Pancreas (tissue), 10 donors: ENCODE results near the gene PODNL1. TPM values are rescaled to one million over a fixed set of nuclear protein-coding genes. Genes with fewer than 3 reads are reported as not detected.

ENCODE experiments used
- ATAC-seq, 4 donors: fragments of 200-7000 bp; cut with Tn5 transposase; one replicate each; pipeline versions ENCODE4 v1.8.0 to v1.9.1; 2020; ENCODE audit warnings: mild to moderate bottlenecking in 4 of 4, moderate library complexity in 4 of 4
- DNase-seq, 6 donors: peaks; one replicate each; pipeline ENCODE4 v3.0.0-alpha.2; 2020
- FAIRE-seq: peaks from 2 replicates; lab custom pipeline; 2012; peaks lifted over from hg19 to GRCh38; lab: Jason Lieb, UNC
- H3K27ac ChIP-seq, 4 donors: fragments of 200-600 bp; sonication (generic); 1 replicate in 3 of 4; 2 replicates in 1 of 4; pipeline versions ENCODE4 v1.5.0 to v1.8.0; 2020
- H3K27me3 ChIP-seq, 4 donors: fragments of 200-600 bp; one replicate each; pipeline ENCODE4 v1.8.0; 2021
- H3K36me3 ChIP-seq, 3 donors: fragments of 200-600 bp; sonication (generic) in 1 of 3; one replicate each; pipeline versions ENCODE4 v1.5.0 to v1.8.0; 2020 to 2021
- H3K4me1 ChIP-seq, 3 donors: fragments of 200-600 bp; one replicate each; pipeline ENCODE4 v1.8.0; 2021
- H3K4me3 ChIP-seq, 4 donors: fragments of 200-600 bp; sonication (generic) in 2 of 4; one replicate each; pipeline versions ENCODE4 v1.5.0 to v1.8.0; 2020 to 2021
- H3K9me3 ChIP-seq, 4 donors: fragments of 200-600 bp; one replicate each; pipeline ENCODE4 v1.8.0; 2021
- CTCF ChIP-seq, 4 donors: fragments of 200-600 bp; sonication (generic) in 3 of 4; IDR thresholded peaks; one replicate each; pipeline versions ENCODE4 v1.5.0 to v1.8.0; 2021; ENCODE audit warnings: antibody characterized with exemption in 4 of 4
- WGBS, 2 donors: extraction: QIAGEN DNeasy Blood & Tissue Kit; methylation state at CpG; one replicate each; pipeline ENCODE4 v1.1.7; 2013; 5-methylcytosine and 5-hydroxymethylcytosine counted together
- intact Hi-C, 3 donors: fragments of 100-400 bp; cut with DNase I; formaldehyde crosslinking; loops; one replicate each; pipeline versions ENCODE4 v1.11.1 to v1.14.2; 2022
- polyA plus RNA-seq, 2 donors: library from polyadenylated mRNA; stranded (reverse); fragments of 200-250 nt; gene quantifications; one replicate each; pipeline ENCODE4 v1.2.3, GENCODE V29; 2013
- total RNA-seq, 6 donors: library from RNA; stranded (reverse); fragmentation: NEBNext Ultra II Directional in 4 of 6; extraction: Animal tissue kit (Norgen Biotek cat#: 25700) in 4 of 6; gene quantifications; one replicate each; pipeline versions ENCODE4 v1.2.1 to v1.2.4, GENCODE V29; 2021 to 2023
- donor health status: healthy with polysubstance abuse.
- donor health status: DM: no; HTN: no; CAD: no; lungs with moderate emphysema.
- donor health status: DM: no; HTN: no; CAD: no.
- donor health status: control.
- donor health status: control.
- donor health status: Bipolar disorder and iron deficiency.
- donor health status: DM: yes; HTN: yes; CAD: no.
- donor health status: DM: no; HTN: no; CAD: no.
- donor health status: DM: no; HTN: no; CAD: no.
- donor health status: DM: yes; HTN: yes; CAD: no.

Gene PODNL1
- total and polyA plus RNA-seq, 8 donors = 0.25 to 2.0 (median 0.74) TPM; not detected in 2

- Histone ChIP-seq H3K4me1 (peaks cover 15 to 33% (median 16%) of the 10 kb centered on the region in 3 donors), H3K27ac (peak overlapping the region in 2 of 4 donors; percentile 16 to 58), H3K36me3 (no peaks in the 10 kb centered on the region), H3K27me3 (no peaks in the 10 kb centered on the region), H3K4me3 (no peak overlapping the region), H3K9me3 (no peaks in the 10 kb centered on the region)
- TF ChIP-seq CTCF (IDR thresholded peaks at IDR 0.05) = no peak
- intact Hi-C loops = loop anchor here in 2 of 3 donors (5.0 kb wide), 1 partner anchor 191 kb away; the partner anchor contains the start of gene MISP3 (in 2 of the 2)
- DNase-seq (no peak), FAIRE-seq (no peak), ATAC-seq (no peak)
- WGBS, 2 donors = 76 to 78% methylated on average over 12 of the region's 12 CpGs
Measured at GRCh38 chr19:13881251-13881691, 56.9 kb downstream of the PODNL1 start.

Other genes with a start within 250 kb of the PODNL1 start
- 10 to 100 TPM; 14.4 to 21.4 (median 16.1) TPM for gene MRI1, start 173.9 kb downstream of the PODNL1 start, total RNA-seq
- 10 to 100 TPM; 21.6 to 35.1 TPM for gene MRI1, start 173.9 kb downstream of the PODNL1 start, polyA plus RNA-seq
- gene C19orf53, start 164.0 kb downstream of the PODNL1 start, total RNA-seq = 10 to 100 TPM; 18.9 to 37.8 (median 29.0) TPM
- 10 to 100 TPM; 91.2 to 99.0 TPM for gene C19orf53, start 164.0 kb downstream of the PODNL1 start, polyA plus RNA-seq
- gene ZSWIM4, start 143.0 kb downstream of the PODNL1 start, total RNA-seq = 1 to 10 TPM; 1.9 to 9.3 (median 3.4) TPM
- gene ZSWIM4, start 143.0 kb downstream of the PODNL1 start, polyA plus RNA-seq = 1 to 10 TPM; 3.9 to 5.5 TPM
- 1 to 10 TPM in 1 of 6 donors, under 1 TPM in 3, not detected in 2; 0.39 to 1.4 (median 0.62) TPM for gene NANOS3, start 61.3 kb downstream of the PODNL1 start, total RNA-seq
- gene NANOS3, start 61.3 kb downstream of the PODNL1 start, polyA plus RNA-seq = 1 to 10 TPM in 1 of 2 donors, under 1 TPM in 1; 0.65 to 3.1 TPM
- 1 to 10 TPM; 2.6 to 4.5 (median 3.9) TPM for gene BRME1, start 32.3 kb downstream of the PODNL1 start, total RNA-seq
- 10 to 100 TPM in 1 of 2 donors, 1 to 10 TPM in 1; 8.1 to 15.3 TPM for gene BRME1, start 32.3 kb downstream of the PODNL1 start, polyA plus RNA-seq
- 10 to 100 TPM; 23.0 to 29.7 (median 26.2) TPM for gene CC2D1A, start 32.2 kb downstream of the PODNL1 start, total RNA-seq
- 10 to 100 TPM; 57.5 to 78.6 TPM for gene CC2D1A, start 32.2 kb downstream of the PODNL1 start, polyA plus RNA-seq
- gene DCAF15, start 14.1 kb upstream of the PODNL1 start, total RNA-seq = 10 to 100 TPM in 3 of 6 donors, 1 to 10 TPM in 3; 7.8 to 15.2 (median 10.3) TPM
- gene DCAF15, start 14.1 kb upstream of the PODNL1 start, polyA plus RNA-seq = 10 to 100 TPM; 37.8 to 50.7 TPM
- gene RFX1, start 67.9 kb upstream of the PODNL1 start, total RNA-seq = 10 to 100 TPM in 1 of 6 donors, 1 to 10 TPM in 5; 5.5 to 10.6 (median 6.8) TPM
- 10 to 100 TPM; 11.7 to 55.6 TPM for gene RFX1, start 67.9 kb upstream of the PODNL1 start, polyA plus RNA-seq
- not detected for gene RLN3, start 89.7 kb upstream of the PODNL1 start, total RNA-seq
- not detected for gene RLN3, start 89.7 kb upstream of the PODNL1 start, polyA plus RNA-seq
- gene IL27RA, start 93.3 kb upstream of the PODNL1 start, total RNA-seq = 1 to 10 TPM in 5 of 6 donors, under 1 TPM in 1; 0.88 to 8.2 (median 1.9) TPM
- gene IL27RA, start 93.3 kb upstream of the PODNL1 start, polyA plus RNA-seq = 1 to 10 TPM; 1.4 to 3.1 TPM
- 10 to 100 TPM in 5 of 6 donors, 1 to 10 TPM in 1; 5.6 to 21.2 (median 15.9) TPM for gene PALM3, start 123.7 kb upstream of the PODNL1 start, total RNA-seq
- 100 to 1,000 TPM in 1 of 2 donors, 10 to 100 TPM in 1; 61.9 to 155 TPM for gene PALM3, start 123.7 kb upstream of the PODNL1 start, polyA plus RNA-seq
- gene MISP3, start 134.4 kb upstream of the PODNL1 start, total RNA-seq = 1 to 10 TPM; 6.4 to 9.4 (median 7.4) TPM
- gene MISP3, start 134.4 kb upstream of the PODNL1 start, polyA plus RNA-seq = 10 to 100 TPM; 13.3 to 21.4 TPM
- gene C19orf67, start 147.4 kb upstream of the PODNL1 start, total RNA-seq = not detected
- not detected for gene C19orf67, start 147.4 kb upstream of the PODNL1 start, polyA plus RNA-seq
- 10 to 100 TPM in 4 of 6 donors, 1 to 10 TPM in 2; 7.9 to 24.3 (median 15.1) TPM for gene SAMD1, start 152.3 kb upstream of the PODNL1 start, total RNA-seq
- gene SAMD1, start 152.3 kb upstream of the PODNL1 start, polyA plus RNA-seq = 10 to 100 TPM; 17.2 TPM
- gene PRKACA, start 179.3 kb upstream of the PODNL1 start, total RNA-seq = 10 to 100 TPM; 25.3 to 42.9 (median 35.5) TPM
- 10 to 100 TPM; 27.5 to 28.2 TPM for gene PRKACA, start 179.3 kb upstream of the PODNL1 start, polyA plus RNA-seq
- gene ASF1B, start 198.2 kb upstream of the PODNL1 start, total RNA-seq = 1 to 10 TPM in 2 of 6 donors, under 1 TPM in 4; 0.14 to 1.1 (median 0.41) TPM
- under 1 TPM; 0.30 to 0.70 TPM for gene ASF1B, start 198.2 kb upstream of the PODNL1 start, polyA plus RNA-seq